HG03439 (cell line): ENCODE measurements around the gene SLC25A15.

ENCODE experiments used
- ATAC-seq: cut with Tn5 transposase; IDR thresholded peaks from one replicate; pipeline ENCODE4 v1.9.1; 2021; ENCODE audit warnings: mild to moderate bottlenecking, moderate library complexity; ENCODE audit not compliant: unreplicated experiment

SLC25A15 gene

DNA sequence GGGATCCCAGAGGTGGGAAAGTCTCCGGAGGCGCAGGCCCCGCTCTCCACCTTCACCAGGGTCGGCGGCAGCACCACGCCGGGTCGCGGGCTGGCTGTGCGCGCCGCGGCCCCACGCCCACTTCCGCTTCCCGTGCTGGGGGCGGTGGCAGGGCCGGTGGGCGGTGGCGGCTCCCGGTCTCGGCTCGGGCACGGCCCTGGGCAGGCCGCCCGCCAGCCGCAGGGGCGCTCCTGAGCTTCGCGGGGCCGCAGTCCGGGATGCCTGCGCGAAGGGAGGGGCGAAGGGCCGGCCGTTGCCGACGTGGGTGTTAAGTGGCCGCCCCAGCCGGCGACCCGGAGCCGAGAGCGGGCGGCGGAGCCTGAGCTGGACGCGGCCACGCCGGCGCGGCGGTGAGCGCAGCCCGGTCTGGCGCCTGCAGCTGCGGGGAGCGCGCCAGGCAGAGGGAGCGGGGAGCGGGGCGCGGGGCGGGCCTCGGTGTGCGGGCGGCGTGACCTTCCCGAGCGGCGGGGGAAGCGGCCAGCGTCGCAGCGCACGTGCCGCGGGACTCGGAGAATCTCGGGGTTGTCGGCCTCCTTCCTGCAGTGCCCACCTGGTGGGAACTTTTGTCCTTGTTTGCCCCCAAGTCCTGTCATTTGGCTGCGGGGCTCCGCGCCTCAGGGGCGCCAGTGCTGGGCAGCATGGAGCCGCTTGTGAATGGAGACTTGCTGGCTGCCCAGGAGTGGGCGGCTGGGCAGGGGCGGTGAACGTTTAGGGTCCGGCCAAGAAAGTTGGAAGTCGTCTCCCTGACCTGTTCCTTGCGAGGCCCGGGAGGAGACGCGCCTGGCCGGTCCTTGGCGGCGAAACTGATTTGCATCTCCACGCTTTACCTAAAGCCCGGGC, at the start of gene SLC25A15:
Gene SLC25A15 (plus strand): TSS at position 337 of the 879 bp plus-strand sequence. CDS start 3,616 bp downstream, outside the sequence.
- ATAC-seq, result peak; percentile 87

DNA sequence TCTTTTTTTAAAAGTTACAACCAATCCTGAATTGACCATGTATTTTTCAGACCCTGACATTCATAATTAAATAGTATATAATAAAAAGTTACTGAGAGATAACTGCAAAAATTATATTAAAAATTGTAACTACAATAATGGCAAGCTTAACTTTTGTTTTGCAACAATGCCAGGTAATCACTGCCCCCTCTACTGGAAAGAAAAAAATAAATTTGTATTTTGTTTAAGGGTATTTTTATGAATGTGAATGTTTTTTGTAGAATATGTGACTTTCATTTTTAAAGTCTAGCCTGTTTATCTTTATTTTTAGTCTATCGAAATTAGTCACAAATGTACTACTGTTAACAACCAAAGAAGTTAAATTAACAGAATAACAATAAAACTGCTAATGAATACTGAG, 40.1 kb upstream of the SLC25A15 start:
- ATAC-seq, result no peak

DNA sequence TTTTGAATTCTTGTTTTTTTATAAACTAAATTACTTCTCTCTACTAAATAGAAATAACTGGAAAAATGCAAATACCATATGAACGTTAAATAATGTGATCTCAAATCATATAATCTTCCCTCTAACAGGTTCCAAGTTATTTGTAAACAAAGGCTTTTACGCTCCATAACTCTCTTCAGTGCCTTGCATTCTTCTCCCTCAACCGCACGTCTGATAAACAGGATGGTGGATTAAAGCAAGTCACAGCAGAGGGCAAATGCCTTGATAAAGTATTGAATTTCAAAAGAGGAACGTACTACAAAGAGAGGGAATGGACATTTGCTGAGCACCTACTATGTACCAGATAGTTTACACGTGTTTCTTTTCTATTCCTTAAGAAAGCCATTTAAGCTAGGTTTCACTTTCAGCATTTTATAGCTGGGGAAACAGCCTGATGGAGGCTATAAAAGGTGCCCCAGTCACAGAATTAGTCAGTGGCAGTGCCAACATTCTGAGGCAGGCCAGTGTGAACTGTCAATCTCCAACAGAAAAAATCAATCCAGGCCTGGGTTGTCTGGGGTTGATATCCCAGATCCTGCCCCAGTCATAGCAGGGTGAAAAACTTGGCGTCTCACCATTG, 34.2 kb upstream of the SLC25A15 start:
- no peak for ATAC-seq

DNA sequence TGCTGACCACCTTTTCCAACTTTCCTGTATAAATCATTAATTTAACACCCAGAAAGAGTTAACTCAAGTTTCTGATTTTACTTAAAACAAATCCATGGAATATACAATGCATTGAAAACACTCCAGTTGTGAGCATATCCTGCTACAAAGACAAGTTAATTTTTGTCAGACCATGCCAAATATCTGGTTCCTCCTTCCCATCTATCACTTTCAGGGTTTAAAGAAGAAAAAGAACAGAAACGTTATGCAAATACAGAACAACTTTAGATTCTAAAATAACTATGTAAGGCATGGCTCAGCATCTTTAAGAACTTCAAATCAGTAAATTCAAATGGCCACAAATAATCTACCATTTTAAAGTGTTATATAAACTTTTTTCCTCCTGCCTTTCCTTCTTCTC, 33.4 kb upstream of the SLC25A15 start:
- ATAC-seq, result no peak

DNA sequence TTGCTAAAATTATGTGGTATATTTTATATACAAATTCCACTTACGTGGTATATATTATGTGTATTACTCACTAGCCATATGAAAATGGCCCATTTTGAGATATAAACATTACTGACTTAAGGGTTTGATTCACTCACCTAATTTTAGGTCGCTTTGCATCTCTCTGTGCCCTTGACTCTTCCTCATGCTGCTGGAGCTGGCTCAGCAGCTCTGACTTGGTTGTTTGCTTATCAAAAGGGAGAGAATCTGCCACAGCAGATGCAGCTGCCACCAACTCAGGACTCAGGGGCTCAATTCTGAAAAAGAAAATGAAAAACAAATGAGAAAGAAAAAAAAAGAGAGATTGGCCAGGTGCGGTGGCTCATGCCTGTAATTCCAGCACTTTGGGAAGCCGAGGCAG, 30.6 kb upstream of the SLC25A15 start:
- ATAC-seq, result peak; percentile 63

DNA sequence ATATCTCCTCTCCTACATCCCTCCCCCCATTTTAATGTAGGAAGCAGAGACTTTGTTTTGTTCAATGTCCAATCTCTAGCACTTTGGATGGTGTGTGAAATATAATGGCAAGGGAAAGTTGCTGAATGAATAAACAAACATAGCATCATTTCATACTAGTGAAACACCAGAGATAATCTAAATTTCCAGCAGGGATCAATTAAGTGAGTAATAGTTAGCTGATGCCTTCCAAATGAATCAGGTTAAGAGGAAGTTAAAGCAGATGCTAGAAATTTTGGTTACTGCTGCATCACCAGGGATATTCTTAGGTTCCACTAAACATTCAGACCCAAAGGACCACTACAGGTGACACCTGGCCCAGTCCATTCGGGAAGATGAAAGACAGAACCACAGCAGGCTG, 26.6 kb upstream of the SLC25A15 start:
- ATAC-seq, result no peak

DNA sequence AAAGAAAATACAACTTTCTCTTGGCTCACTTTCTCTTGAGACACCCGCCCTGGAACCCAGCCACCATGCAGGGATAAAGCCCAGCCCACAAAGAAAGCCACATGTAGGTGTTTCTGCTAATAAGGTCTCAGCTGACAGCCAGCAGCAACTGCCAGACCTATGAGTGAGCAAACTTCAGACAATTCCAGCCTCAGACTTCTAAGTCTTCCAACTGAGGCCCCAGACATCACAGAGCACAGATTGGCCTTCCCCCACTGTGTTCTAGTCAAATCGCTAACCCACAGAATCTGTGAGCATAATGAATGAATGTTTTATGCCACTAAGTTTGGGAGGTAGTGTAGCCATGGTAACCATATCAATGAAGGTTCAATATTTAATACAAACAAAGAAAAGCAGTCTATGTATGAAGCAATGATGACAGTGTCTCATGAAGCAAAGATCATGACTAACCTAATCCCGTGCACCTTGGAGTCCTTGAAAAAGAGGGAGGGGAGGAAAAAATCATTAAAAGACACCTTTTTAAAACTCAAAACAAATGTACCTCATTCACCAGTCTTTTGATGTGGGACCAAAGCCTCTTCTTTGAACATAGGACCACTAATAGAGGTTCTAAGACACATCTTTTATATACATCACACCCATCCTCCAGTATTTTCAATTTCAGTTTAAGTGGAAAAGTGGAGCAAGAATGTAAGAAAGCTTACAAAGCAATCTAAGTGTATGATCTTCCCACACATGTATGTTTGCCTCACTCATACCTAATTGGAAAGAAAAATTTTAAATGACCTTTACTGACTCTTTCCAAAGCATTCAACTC, 24.6 kb upstream of the SLC25A15 start:
- ATAC-seq, result no peak

DNA sequence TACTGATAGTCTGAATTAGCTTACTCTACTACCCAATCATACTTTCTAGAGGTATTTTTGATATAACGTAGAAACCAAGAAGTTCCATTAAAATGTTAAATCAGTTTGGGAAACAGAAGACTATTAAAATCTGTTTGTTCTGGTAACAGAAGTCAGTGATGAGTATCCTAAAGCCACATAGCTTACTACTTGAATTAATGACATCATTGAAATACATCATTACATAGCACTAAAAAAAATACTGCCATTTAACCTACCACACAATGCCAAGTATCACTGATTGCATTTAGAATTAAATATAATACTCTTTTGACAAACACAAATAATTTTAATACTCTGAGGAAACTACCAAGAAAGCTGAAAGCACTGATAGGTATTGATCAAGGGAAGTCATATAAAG, 23.8 kb upstream of the SLC25A15 start:
- no peak for ATAC-seq

DNA sequence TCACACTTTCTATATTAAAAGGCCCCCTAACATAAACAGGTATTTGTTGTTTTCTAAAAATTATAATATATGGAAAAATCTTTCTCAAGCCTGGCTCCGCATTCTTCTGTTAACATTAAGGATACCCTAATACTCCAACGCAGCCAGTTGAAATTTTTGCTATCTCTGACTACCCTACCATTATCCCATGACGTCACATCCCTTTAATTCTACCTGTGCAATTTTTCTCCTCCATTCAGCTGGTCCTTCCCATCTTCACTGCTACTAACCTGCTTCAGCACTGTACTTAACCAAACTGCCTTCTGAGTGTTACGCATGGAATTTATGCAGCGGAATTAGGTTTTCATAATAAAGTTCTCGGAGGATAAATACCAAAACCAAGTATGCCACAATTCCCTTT, 19.4 kb upstream of the SLC25A15 start:
- no peak for ATAC-seq

DNA sequence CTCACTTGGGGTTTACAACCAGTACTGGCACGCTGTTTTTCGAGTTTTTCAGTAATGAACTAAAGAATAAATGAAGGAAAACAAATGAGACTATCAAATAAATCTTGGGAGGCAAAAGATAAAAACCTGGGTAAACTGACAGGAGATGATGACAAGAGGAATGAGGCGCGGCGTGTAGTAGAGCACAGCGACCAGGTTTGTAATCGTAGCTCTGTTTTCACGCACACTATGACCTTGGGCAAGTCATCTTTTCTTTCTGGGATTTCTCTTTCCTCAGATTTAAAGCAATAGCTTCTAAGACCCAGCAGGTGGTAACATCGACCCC, 18.8 kb upstream of the SLC25A15 start:
- ATAC-seq, result no peak

DNA sequence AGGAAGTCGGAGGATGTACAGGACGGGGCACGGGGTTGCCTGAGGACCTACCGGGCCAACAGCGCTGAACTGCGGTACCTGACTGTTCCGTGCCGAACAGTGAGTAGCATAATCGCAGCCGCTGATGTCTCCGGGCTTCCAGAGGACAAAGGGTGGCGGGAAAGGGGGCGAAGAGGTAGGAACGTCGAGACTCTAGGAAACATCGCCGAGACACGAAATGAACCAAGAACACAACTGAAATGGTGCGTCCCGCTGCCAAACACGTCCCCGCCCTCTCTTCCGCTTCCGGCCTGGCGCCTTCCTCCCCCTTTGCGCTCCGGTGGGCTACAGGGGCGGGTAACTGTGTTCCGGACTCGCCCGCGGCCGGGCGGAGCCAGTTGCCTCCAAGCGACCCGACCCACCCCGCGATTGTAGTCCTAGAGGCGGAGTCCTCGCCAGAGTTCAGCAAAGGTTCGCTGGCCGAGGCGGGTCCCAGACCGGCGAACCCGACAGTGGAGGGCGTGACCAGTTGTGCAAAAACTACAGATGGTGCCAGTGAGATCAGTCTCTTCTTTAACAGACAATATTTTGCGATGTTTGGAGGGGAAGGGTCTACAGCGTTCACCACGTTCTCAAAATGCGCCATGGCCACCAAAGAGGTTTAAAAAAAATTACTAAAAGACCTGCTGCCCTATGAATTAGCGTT, 18.3 kb upstream of the SLC25A15 start, which contains the start of gene MRPS31:
Gene MRPS31 (minus strand): TSS at position 257 of the 685 bp plus-strand sequence. CDS start 54 bp downstream, at position 203.
- peak; percentile 98 for ATAC-seq

DNA sequence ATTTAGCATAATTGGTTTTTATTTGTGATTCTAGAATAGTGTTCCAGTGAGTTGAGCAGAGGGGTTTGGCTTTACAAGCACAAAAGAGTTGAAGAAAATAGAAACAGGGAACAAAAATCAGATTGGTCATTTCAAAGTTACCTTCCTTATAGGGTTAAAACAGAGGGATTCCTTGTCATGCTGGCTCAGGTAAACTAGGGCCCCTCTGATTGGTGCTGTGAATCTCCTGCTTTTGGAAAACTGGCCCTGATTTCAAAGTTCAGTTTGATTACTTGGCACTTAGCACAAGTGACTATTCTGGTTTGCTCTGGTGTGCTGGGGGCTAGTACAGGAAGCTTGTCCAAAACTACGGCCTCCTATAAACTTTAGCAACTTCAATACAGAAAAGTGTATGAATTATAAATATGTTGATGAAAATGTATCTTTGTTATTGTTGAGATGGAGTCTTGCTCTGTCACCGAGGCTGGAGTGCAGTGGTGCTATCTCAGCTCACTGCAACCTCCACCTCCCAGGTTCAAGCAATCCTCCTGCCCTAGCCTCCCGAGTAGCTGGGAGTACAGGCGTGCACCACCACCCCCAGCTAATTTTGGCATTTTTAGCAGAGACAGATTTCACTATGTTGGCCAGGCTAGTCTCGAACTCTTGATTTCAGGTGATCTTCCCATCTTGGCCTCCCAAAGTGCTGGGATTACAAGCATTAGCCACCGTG, 16.5 kb upstream of the SLC25A15 start:
- no peak for ATAC-seq

DNA sequence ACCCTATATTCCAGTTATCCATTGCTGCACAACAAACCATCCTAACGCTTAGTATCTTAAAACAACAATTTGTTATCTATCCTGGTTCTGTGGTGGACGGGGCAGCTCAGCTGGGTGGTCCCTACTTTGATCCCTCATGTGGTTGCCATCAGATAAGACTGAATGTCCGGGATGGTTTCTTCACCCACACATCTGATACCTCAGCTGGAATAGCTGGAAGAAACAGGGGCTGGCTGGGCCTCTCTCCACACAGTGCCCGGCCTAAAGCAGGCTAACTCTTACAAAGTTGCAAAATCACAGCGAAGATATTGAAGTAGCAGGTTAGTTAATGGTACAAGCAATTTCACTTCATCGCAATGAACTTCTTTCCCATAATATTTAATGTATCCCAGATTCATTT, 14.7 kb upstream of the SLC25A15 start:
- no peak for ATAC-seq

DNA sequence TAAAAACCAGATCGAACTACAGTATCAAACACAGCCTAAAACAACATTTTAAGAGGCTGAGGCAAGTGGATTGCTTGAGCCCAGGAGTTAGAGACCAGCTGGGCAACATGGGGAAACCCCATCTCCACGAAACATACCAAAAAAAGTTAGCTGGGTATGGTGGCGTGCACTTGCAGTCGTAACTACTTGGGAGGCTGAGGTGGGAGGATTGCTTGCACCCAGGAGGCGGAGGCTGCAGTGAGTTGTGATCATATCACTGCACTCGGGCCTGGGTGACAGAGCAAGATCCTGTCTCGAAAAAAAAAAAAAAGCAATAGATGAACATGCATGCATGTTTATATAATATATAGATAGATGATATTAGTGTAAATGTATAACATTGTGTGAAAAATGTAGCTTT, 13.2 kb upstream of the SLC25A15 start:
- ATAC-seq, result no peak

DNA sequence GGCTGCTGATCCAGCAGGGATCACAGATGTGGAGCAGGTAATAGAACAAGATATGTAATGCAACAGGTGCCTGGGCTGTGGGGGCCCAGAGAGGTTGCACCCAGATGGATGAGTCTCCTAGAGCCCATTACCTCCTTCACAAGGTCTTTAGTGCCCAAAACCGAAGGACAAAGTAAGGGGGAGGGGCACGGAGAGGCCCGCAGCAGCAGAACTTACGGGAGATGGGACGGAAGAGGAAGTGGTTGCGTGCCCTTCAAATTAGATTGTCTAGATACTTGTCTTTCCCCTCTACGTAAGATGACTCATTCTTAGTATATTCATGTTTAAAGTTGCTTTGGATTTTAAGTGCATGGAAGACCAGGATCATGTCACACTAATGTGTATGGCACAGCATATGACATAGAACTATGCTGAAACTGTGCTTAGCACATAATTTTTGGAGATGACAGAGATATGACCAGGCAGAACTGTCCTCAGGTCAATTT, 12.7 kb upstream of the SLC25A15 start:
- peak; percentile 55 for ATAC-seq

DNA sequence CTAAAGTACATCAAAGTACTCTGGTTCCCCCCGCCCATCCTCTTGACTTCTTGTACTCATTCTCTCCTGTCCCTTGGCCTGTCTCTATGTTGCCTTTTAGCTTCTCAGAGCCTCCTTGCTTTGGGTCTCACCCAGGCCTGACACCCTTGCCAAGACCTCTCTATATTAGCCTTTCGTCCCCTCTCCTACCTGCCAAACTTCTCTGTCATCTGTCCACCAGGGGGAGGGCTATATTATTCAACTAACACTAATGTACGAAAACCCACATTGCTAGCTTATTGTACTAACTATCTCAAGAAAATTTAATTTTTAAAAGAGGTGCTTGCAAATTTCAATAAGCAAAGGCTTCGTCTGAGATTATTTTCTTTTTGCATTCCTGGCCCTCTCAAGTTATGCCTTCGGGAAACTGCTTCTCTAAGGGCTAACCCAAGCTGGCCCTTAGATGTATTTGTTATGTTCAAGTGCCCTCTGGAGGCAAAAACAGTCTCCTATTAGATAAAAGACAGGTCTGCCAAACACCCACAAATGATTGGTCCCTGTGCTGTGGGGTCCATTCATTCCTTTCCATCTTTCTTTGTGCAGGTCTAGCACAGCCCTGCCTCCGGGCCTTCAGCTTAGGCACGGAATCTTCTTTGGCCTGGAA, 12.1 kb upstream of the SLC25A15 start:
- ATAC-seq, result peak; percentile 81

DNA sequence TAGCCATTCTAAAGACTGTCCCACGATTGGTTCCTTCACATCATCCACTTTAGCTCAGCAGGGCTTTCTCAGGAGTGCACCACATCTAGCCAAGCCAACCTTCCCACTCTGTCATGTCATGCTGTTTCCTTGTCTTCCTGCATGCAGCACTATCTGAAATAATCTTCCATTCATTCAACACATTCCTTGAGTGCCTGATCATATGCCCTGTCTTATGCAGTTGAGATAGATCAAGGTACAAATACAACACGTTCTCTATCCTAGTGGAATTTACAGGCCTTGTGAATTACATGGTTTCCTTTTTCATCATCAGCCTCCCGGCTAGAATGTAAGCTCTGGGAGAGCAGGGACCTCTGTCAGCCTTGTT, 11.6 kb upstream of the SLC25A15 start:
- no peak for ATAC-seq

DNA sequence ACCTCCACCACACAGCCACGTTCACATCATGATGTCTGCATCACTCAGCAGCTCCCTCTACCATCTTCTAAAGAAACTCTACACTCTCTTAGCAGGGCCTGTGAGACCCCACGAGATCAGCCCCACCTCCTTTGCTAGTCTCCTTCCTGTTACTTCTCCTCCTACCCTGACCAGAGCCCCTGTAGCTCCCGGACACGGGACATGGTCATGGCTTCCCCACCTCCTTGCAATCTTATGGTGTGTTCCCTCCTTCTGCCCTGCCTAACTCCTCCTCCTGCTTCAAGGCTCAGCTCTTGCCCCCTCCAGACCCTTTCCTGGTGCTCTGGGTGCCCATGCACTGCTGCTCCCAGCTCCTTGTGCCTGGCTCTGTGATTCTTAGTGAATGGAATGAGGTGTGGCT, 10.4 kb upstream of the SLC25A15 start:
- ATAC-seq, result no peak

DNA sequence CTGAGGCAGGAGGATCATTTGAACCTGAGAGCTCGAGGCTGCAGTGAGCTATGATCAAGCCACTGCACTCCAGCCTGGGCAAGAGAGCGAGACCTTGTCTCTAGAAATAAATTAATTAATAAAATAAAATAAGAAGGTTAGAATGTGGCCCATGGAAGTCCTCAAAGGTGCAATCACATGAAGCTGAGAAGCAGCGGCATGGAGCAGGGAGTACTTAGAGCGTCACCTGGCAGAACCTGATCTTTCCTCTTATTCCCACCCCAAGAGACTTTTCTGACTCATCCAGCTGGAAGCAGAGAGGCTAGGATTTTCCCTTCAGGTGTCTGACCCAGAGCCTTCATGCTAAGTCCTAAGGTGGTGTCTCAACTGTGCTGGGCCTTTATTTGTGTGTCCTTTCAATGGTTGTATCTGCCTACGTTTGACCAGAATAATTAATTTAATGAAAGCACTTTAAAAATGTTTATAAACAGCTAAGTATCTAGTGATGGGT, 9.6 kb upstream of the SLC25A15 start:
- no peak for ATAC-seq
